Upper lobe of left lung (tissue), 4 donors: ENCODE results near the gene MAB21L4.

Experiments
- CTCF ChIP-seq, 6 experiments: fragments of 450-650 bp in 4 of 6; fragments of 200-600 bp in 2 of 6; sonication (generic) in 2 of 6; IDR thresholded peaks; one replicate each; pipeline ENCODE4 v1.5.1; 2016 to 2019; ENCODE audit warnings: antibody characterized with exemption in 6 of 6
- EP300 ChIP-seq, 4 donors: sonication (generic); formaldehyde crosslinking; IDR thresholded peaks; one replicate each; pipeline ENCODE4 v1.5.1; 2017; ENCODE audit warnings: antibody characterized with exemption in 4 of 4, control low read depth in 2 of 4
- POLR2A ChIP-seq, 4 donors: fragments of 450-650 bp; IDR thresholded peaks; one replicate each; pipeline ENCODE4 v1.5.1; 2016 to 2017; ENCODE audit warnings: antibody characterized with exemption in 4 of 4, mild to moderate bottlenecking in 2 of 4
- POLR2AphosphoS5 ChIP-seq, 2 donors: sonication (generic); formaldehyde crosslinking; IDR thresholded peaks; one replicate each; pipeline ENCODE4 v1.5.1; 2017; ENCODE audit warnings: antibody characterized with exemption in 2 of 2

GRCh38 chr2:240932001-240932723, 36.2 kb upstream of the MAB21L4 start:
- TF ChIP-seq CTCF (IDR thresholded peaks at IDR 0.05) (no peak), POLR2A (IDR thresholded peaks at IDR 0.05) (no peak), POLR2AphosphoS5 (IDR thresholded peaks at IDR 0.05) (no peak), EP300 (IDR thresholded peaks at IDR 0.05) (no peak)
